KG1 (cell line): ENCODE measurements around the gene NLGN1.

ENCODE experiments used
- DNase-seq: peaks from one replicate; lab custom pipeline; 2025; lab: John Stamatoyannopoulos, UW

NLGN1 gene

DNA sequence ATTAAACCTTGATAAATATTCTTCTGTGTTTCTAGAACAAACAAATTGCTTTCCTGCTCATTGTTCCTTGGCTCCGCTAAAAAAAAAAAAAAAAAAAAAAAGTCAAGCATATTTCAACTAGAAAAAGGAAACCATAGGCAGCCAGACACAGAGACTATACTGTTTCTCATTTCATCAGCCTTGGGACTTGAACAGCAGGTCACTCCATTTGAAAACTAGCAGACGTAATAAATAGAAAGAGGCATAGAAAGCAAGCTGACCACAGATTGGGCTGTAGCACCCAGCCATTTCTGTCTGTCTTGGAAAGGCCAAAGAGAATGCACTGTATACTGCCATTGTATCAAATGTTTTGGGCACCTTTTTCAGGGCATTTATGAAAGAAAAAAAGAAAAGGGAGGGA lies 697.1 kb downstream of the NLGN1 start:
- DNase-seq, result no peak

DNA sequence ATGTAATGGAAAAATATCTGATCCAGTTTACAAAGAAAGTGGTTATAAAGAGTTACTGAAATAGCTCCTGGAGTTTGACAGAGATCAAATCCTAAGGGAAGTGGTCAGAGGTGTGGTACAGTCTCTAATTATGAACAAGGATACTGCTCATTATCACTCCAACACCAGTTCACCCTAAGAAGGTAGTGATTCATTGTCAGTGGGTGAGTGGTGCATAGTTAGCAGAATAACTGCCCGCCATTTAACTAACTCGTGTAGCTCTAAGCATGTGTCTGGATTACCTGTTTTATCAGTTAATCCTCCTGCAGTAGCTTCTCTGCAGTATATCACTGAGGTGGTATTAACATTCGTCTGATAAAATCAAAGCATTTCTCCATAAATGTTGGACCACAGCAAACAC lies 700.1 kb downstream of the NLGN1 start:
- DNase-seq, result no peak

DNA sequence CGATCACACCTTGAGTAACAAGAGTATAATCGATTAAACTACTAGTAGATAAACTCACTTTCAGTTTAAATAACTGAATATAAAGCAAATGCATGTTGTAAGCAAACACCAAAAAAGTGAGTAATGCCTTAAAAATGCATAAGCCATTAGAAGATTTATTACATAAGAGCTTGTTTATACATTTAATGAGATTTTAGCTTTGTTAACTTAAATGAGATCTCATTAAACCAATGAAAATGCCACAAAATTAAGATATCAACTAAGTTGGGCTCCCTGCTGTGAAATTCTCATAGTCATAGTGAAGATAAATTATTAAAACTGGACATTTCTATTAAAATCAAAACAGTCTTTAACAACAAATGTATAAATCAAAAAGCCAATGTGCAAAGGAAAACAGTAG lies 701.2 kb downstream of the NLGN1 start:
- DNase-seq, result no peak

DNA sequence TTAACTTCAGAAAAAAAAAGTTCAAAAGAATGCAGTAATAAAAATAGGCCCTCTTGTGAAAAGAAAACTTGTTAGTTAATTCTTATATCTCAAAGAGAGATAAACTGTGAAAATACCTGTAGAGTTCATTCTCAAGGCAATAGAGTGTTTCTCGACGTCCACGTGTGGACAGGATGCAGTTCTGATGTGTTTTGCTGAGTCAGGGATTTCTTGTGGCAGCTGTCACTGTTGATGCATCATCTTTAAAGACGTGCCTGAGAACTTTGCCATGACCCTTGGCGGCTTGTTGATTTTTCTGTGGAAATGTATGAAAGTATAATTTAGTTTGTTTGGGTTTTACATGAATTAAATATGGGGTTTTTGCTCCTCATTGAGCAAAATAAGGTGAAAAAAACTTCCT lies 702.2 kb downstream of the NLGN1 start:
- DNase-seq, result no peak

DNA sequence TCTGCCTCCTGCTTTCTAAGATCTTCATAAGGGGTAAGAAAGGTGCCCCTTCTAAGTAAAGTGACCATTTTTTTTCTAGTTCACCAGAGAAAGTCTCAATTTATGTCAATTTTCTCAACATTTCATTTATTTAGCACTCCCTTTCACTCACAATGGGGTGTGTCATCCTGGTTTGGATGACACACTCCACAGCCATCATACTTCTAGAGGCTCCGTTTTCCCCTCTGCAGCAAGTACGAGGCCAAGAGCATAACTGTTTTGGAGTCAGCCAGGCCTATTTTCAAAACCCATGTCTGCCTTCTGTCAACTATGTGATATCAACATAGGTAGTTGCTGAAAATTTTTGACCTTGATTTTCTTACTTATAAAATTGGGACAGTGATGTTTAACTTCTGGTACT lies 703.2 kb downstream of the NLGN1 start:
- DNase-seq, result no peak

DNA sequence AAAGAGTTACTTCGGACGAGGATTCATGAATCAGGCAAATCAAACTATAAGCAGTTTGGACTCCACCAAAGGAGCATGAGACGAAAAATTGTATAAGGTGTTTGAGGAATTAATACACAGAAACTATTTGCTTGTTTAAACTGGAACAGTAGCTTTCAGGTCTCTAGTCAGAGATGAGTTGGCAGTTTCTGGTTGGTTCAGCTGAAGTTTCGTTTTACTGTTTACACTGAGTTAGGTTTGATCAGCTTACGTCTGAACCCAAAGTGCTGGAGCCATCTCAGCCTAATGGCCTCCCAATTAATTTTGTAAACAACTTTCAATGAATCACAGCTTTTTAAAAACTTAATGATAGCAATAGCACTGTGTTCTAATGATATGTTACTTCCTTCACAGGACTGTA lies 703.7 kb downstream of the NLGN1 start:
- no peak for DNase-seq

DNA sequence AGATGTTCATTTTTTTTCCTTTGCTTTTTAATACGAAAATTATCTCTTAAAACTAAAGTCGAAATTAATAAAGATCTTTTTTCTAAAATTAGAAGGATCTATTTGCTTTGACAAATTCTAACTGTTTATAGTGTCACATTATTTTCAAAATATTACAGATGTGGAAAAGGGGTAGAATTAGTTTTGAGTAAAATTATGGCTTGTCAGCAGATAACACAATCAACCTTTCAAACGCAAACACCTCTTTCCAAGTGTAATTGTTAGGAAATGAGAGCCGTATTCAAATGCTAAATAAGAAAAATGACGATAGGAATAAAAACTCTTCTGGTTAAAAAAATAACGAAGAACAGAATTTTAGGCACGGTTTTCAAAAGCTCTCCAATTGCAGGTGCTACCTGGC lies 704.7 kb downstream of the NLGN1 start:
- DNase-seq, result no peak

DNA sequence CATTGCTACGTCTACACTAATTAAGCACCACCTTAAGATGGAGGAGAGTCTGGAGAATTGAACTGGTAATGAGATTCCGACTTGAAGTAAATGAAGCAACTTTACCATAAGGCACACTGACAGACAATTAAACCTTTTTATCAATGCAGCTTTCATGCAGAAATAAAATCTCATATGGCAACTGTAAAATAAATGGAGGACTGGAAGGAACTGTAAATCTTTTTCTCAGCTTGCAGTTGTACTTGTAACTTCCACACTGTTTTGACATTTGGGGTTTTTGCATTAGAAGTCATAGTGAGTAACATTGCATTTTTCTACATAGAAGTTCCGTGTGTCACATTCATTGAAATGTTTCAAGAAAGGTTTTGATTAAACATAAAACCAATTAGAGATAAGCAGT lies 705.3 kb downstream of the NLGN1 start:
- no peak for DNase-seq

DNA sequence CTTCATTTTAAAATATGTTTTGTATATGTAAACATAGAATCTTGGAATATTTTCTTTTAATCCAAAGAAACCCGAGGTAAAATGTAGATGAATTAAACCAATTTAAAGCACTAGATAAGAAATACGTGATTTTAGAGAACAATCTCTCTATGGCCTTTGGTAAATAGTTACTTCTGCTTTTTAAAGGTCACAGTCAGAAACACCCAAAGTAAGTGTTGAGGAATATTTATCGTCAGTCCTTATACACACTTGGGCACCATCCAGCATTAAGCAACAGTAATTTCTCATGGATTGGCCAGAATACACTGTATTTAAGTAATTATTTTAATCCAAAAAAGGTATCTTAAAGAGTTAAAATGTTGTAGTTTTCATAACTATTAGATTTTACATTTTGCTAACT lies 713.2 kb downstream of the NLGN1 start:
- no peak for DNase-seq

DNA sequence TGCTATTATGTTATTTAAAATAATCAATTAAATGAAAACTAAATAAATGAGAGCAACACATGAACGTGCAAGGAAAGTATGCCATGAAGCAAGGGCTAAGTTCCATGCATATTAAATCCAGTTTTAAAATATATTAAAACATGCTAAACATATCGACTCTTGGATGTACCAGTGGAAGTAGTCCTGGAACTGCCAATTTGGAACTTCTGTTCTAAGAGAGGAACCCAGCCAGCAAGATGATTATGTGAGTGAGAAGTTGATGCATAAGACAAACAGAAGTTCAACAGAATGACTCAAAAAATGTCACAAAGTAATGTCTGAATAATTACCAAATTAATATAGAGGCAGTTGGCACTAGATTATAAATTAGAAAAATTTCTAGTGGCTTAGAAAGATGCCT lies 714.2 kb downstream of the NLGN1 start:
- no peak for DNase-seq

DNA sequence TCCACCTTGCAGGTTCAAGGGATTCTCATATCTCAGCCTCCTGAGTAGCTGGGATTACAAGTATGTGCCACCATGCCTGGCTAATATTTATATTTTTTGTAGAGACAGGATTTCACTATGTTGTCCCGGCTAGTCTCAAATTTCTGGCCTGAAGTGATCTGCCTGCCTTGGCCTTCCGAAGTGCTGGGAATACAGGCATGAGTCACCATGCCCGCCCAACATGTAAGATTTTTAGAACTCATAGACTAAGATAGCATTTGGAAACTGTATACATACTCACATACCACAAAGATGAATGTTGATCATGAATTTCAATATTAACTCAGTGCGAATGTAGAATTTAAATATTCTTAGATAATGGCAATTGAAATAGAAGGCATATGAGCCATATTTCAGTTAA lies 718.9 kb downstream of the NLGN1 start:
- no peak for DNase-seq

DNA sequence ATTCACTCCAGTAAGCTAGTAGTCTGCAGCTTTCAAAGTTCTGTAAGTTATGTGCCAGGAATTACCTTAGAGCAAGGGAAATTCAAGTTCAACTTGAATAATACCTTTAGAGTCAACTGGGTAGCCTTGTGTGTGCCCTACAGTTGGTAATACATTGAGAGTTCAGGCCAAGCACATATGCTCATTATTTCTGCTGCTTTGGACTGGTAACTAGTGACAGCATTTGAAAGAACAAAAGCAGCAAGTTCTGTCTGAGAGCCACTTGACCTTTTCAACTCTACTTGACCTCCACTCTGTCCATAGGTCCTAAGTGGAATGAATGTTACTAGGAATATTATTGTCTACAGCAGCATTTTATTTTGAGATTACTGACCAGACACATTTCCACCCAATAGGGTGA lies 723.5 kb downstream of the NLGN1 start:
- no peak for DNase-seq

DNA sequence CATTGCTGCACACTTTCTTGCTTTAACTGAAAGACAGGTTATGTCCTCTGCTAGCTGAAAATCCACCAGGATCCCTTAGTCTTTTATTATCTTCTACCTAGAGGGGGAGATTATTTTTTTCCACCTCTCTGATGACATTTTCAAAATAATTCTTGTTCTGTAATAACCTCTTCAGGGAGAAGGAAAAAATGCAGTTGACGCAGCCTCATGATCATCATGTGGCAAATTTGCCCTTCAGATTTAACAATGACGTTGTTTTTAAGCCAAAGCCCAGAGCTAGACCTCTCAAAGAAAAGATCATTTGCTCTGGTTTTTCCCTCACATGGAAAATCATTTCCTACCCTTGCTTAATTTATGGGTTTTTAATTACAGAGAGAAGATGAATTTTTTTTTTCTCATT lies 724.9 kb downstream of the NLGN1 start:
- no peak for DNase-seq

DNA sequence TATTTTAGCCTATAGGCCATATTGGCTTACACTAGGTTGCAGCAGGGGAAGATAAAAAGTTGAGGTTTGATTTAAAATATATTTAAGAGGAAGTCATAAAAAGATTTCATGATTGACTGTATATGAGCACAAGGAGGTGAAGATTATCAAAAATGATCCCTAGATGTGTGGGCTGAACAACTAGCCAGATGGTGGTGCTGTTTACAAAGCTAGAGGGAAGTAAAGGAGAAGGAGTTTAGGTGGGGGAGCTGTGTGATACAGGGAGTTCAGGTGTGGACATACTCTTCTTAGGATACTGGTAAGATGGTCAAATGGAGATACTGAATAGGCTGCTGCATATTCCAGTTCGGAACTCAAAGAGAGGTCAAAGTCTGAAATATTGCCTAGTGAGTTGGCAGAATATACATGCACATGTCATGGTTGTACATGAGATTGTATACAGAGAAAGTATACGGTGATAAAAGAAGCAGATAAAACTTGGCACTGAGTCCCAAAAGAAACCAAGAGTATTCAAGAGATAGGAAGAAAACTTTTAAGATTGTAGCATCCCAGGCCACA lies 727.8 kb downstream of the NLGN1 start:
- DNase-seq, result no peak

DNA sequence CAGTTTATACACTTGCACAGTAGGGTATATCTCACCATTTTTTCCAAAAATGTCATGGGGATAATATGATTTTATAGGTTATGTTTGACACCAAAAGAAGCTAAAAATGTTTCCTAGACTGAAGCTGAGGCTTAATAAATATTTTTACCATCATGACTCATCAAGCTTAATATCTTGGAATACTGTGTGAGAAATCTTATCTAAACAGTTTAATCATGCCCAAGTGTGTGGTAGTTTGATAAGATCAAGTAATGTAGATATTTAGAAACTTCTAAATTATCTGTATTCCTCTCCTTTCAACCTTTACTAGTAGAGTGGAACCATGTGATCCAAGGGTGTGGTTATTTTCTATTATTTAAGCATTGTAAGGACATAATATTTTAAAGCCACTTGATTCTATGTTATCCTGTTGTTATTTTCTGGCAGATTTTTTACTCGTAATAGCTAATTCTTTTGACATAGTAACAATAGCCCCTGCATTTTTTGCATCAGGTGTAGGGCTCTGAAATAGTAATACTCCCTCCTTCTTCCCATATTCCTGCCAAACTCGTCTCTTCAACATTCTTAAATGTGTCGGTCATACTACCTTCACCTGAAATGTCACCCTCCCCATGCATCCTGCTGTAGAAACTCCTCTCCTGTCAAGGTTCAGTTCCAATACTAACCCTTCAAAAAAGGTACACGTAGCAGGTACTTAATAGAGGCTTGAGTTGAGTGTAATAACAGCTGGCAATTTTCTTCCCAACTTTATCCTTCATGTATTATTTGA lies 729.6 kb downstream of the NLGN1 start:
- DNase-seq, result no peak

DNA sequence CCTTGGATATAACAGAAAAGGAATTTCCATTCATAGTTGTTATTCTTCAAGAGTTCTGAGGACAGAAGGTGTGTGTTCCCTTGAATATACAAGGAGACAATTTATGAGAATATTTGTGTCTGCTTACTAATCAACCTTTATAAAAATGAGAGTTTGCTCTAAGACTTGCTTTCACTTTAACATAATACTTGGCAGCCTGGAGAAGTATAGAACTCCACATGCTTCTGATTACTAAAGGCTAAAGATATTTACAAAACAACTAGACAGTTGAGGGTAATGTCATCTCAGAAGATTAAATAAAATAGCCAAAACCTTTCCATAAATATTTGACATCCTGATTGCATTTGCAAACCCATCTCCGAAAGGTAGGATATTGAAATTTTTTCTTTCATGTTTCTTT lies 734.5 kb downstream of the NLGN1 start:
- no peak for DNase-seq

DNA sequence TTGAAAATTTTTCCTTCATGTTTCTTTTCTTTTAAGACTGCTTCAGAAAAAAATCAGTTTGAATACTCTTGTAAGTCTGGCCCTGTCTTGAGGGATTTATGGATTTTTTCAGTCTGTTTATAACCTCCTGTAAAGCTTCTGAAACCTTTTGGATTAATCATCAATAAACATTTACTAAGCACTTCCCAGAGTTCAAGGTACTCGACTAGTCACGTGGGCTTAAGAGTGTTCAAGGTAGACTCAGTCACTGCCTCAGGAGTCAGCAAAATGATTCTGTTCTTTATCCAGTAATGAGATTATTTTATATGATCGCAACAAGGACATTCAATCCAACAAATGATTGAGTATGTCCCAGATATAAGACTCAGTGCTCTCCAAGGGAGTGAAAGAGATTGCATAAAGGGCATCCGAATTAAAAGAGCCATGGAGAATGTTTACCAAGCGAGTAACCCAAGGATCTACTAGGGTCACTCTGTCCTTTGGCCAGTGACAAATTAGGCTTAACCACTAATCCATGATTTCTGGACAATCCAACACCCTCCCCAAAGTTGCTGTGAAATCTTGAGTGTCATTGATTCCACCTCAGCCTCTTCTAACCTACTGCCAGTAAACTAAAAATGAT lies 735.0 kb downstream of the NLGN1 start:
- DNase-seq, result no peak

DNA sequence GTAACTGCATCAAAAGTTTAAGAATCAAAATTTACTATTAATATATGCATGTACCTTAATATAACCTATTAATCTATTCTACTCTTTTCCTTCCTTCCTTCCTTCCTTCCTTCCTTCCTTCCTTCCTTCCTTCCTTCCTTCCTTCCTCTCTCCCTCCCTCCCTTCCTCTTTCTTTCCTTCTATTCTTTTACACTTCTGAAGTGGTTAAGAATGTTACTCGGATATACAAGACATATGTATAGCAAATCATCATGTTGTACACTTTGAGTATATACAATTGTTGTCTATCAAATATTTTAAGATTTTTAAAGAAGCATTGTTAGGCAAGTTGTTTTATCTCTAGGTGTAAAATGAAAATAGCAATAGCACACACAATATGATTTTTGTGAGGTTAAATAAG lies 748.5 kb downstream of the NLGN1 start:
- DNase-seq, result no peak

DNA sequence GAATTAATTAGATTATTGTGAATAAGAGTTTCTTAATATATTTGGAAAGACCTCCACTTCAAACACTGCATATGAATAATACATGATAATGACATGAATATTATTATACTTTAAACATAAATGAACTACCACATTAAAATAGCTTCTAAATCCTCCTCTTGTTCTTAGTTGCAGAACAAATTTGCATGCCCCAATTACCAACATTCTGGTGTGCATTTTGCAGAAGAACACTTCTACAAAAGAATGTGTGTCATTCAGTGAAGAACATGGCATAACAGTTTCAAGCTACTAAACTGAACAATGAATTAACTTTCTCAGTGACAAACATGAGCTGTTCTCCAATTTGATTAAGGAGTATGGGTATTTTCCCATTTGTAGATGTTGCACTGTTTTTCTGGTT lies 750.3 kb downstream of the NLGN1 start:
- no peak for DNase-seq

DNA sequence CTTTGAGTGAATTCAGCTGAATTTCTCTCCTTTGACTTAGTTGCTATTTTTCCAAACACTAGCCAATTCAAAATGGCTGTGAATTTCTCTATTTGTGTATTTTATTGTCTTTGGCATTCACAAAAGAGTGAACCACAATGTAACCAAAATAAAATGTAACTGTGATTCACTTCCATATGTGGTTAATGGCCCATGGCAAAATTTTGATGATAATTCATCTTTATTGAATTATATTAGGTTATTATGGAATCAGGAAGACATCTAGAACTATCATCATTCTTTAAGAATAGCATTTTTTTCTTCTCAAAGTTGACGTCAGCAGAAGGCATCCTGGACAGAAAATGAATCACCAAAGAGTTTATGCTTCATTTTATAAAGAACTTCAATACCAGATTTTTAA lies 756.3 kb downstream of the NLGN1 start:
- no peak for DNase-seq

DNA sequence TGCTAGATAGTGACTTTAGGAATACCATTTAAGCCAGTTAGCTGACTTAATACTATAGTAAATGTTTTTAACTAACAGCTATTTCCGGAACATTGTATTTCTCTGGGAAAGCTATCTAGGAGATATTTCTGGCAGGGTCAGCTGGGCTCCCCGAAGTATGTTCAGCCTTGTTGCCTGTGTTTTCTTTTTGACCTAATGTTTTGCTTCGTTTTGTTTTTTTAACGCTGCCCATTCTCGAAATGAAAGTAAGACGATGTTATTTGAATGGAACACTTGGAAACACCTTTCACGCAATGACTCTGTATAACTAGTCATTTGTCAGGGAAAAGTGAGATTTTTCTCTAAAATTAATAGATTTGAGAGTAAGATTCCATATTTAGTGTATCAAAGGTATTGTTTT lies 758.7 kb downstream of the NLGN1 start:
- no peak for DNase-seq

DNA sequence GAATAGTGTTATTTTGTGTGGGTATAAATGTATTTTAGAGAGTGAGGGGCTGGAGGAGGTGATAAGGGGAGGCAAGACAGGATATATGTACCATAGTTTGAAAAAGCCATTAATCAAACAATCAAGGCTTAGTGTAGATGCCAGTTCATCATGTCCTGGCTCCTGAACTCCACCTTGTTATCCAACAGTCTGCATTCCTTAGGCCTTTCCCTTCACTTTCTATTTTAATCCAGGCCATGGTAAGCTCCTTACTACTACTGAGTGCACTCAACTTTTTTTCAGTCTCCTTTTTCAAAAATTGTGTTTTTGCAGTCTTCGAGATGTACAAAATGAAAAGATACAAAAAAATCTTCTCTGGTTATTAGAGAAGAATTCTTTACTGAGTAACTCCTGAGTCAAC lies 761.1 kb downstream of the NLGN1 start:
- no peak for DNase-seq

DNA sequence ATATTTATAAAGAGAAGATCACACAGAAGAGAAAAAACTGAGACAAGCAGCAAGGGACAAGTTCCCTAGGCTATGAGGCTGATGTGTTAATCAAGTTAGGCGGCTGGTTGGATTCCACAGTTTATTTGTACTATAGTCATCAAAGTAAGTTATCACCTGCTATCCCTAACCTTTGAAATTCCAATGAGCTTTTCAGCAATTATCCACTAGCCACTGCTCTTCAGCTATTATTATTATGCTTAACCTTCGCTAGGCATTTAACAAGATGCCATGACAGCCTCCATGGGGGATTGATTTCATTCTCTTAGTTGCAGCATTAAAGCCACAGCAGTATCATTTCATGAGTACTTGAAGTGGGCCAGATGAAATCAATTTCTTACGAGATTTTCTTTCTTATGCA lies 762.1 kb downstream of the NLGN1 start:
- DNase-seq, result no peak

DNA sequence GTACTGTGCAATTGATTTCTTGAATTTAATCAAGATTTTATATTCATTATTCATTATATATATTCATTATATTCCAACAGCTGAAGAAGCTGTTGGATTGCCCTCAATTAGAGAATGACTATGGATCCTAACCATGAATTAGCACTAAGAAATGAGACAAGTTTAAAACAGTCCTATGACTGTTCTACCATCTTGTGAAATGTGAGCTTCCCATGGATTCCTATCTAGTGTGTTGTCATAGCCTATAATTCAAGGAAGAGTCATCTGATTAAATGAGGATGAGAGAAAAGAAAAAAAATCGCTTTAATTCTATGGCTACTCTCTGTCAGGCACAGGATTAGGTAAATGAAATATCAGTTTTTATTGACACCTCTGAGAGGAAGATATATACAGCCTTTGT lies 765.0 kb downstream of the NLGN1 start:
- no peak for DNase-seq
